Urinary bladder (tissue), 4 donors: ENCODE data around the gene EIF2A. TPM values are rescaled to one million over a fixed set of nuclear protein-coding genes. Genes with fewer than 3 reads are reported as not detected.
A peak's percentile ranks its signal among the peaks of the same experiment; 100 is the strongest.
"Not testable (repeated sequence)": the region's sequence is repeated elsewhere in the genome, so short reads cannot be mapped to it uniquely, and the experiment has no call there.

ENCODE experiments used
- DNase-seq: peaks from one replicate; pipeline ENCODE4 v3.0.0-alpha.2; 2015; ENCODE audit errors: extremely low spot score
- H3K27ac ChIP-seq: one replicate; pipeline ENCODE4 v1.5.1; 2013; ENCODE audit warnings: low read depth, mild to moderate bottlenecking, moderate library complexity
- H3K36me3 ChIP-seq: one replicate; pipeline ENCODE4 v1.6.1; 2013; ENCODE audit warnings: mild to moderate bottlenecking, moderate library complexity; ENCODE audit not compliant: insufficient read depth
- H3K4me1 ChIP-seq: one replicate; pipeline ENCODE4 v1.6.1; 2013; ENCODE audit warnings: mild to moderate bottlenecking, moderate library complexity; ENCODE audit not compliant: insufficient read depth
- H3K4me3 ChIP-seq: one replicate; pipeline ENCODE4 v1.5.1; 2013; ENCODE audit warnings: low read depth, low read length
- WGBS: extraction: QIAGEN DNeasy Blood & Tissue Kit; methylation state at CpG from one replicate; pipeline ENCODE4 v1.1.7; 2013; 5-methylcytosine and 5-hydroxymethylcytosine counted together
- polyA plus RNA-seq: library from polyadenylated mRNA; stranded (reverse); fragments of 200-250 nt; gene quantifications from one replicate; pipeline ENCODE4 v1.2.3, GENCODE V29; 2013
- total RNA-seq: library from RNA; depleted of rRNA; stranded (reverse); fragments of >200 nt; gene quantifications from one replicate; pipeline ENCODE4 v1.2.3, GENCODE V29; 2014
- donor health status: healthy with polysubstance abuse.
- donor health status: healthy.

Gene EIF2A
- total and polyA plus RNA-seq, 2 donors, result 63.3 to 194 TPM

DNA sequence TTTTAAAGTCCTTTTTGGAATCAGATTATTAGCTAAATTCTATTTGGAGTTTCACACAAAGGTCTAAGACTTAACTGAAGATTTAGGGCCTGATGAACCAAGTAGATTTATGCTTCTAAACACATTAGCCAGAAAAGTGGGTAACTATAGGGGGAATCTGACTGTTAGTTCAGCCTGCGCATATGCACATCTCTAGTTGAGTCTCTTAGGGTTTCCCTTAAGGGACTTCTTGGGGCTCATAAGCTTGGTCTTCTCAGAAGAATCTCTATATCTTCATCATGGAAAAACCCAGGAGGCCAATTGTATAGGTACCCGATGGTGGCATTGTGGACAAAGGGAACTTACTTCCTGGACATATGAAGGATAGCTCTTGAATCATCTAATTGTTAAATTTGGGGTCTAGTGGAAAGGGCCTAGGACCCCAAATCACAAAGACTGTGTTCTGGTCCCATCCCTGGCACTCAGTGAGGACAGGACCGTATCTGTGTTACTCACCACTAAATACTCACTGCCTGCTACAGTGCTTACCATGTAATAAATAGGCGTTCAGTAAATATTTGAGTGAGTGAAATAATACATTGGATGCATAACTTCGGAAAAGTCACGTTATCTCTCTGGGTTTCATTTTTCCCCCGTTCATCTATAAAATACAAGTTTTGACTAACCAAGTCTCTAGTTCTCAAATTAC, 73.6 kb downstream of the EIF2A start:
- no peak for DNase-seq
- whole genome bisulfite sequencing, result 87% methylated on average over 7 of the region's 7 CpGs
- Histone ChIP-seq H3K4me1 (no peaks in the 10 kb centered on the region), H3K4me3 (no peak overlapping the region), H3K36me3 (no peaks in the 10 kb centered on the region), H3K27ac (no peak overlapping the region)

DNA sequence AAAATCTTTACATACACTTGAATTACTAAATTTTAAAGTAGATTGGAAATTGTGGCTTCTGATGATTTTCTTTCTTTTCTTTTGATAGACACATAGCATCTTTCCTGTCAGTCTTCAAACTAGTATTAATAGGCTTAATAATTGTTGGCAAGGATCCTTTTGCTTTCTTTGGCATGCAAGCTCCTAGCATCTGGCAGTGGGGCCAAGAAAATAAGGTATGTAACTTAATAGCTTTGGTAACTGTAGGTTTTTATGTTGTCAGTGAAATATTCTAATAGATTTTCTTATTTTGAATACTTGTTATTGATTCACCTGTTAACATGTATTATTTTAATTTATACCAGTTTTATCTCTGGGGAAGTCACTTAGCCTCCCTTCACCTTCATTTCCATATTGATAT, 76.4 kb downstream of the EIF2A start:
- H3K36me3 ChIP-seq, result not testable (repeated sequence)

DNA sequence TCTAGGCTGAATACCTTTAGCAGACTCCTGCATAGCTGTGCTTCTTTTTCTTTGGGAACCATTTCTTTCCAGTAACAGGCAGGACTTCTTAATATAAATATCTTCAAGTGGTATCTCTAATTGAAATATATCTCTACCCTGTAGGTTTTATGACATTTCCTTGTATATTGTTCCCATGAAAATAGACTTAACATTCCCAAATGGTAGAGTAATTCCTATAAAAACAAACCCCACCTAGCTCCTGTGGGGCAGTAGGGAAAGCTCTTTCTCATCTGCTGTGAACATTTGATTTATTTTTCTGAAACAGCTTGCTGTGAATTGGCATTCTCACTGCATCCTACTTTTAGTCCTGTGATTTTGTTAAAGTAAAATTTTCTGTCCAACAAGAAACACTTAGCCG, 77.4 kb downstream of the EIF2A start:
- WGBS, result 95% methylated on average over 1 of the region's 1 CpG
- no peak overlapping the region for H3K27ac ChIP-seq
- no peak for DNase-seq
- H3K4me1 ChIP-seq, result no peaks in the 10 kb centered on the region
- no peaks in the 10 kb centered on the region for H3K36me3 ChIP-seq
- H3K4me3 ChIP-seq, result no peak overlapping the region

More for the DNA sequence above, 76.4 kb downstream of the EIF2A start:
- not testable (repeated sequence) for H3K4me3 ChIP-seq, DNase-seq, H3K4me1 ChIP-seq, H3K27ac ChIP-seq

DNA sequence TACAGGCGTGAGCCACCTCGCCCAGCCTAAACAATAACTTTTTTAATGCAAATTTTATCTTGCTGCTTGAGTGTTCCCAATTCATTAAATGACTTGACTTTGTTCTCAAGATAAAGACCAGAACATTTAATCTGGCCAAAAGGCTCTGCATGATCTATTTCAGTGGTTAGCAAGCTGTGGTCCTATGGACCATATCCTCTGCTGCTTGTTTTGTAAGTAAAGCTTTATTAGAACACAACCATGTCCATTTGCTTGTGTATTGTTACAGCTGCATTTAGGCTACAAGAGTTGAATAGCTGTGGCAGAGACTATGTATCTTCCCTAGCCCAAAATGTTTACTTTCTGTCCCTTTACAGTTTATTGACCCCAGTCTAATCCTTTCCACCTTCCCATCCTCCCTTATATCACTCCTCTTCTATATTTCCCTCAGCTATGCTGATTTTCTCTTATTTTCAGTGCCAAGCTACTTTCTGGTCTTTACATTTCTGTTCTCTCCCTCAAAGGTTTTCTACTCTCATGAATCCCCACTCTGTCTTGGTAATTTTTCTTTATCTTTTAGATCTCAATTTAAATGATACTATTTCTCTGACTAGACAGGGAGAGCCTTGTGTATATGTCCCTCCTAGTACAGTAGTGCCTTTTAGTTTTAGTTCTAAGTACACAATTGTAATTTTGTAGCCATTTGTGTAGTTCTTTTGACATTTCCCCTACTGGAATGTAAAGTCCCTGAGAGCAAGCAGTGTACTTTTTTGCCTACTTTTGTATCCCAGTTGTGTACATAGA, 79.8 kb downstream of the EIF2A start:
- Histone ChIP-seq H3K4me1 (no peaks in the 10 kb centered on the region), H3K36me3 (no peaks in the 10 kb centered on the region), H3K4me3 (no peak overlapping the region), H3K27ac (no peak overlapping the region)
- 92% methylated on average over 2 of the region's 2 CpGs for WGBS
- DNase-seq, result no peak

DNA sequence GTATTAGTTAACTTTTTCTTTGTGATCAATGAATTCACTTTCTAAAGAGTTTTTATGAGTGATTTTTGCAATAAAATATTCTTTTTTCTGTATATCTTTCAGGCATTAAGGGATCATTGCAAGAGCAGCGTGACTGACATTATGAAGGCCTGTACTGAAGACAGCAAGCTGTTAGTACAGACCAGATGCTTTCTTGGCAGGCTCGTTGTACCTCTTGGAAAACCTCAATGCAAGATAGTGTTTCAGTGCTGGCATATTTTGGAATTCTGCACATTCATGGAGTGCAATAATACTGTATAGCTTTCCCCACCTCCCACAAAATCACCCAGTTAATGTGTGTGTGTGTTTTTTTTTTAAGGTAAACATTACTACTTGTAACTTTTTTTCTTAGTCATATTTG, 81.0 kb downstream of the EIF2A start:
- 40% methylated on average over 2 of the region's 2 CpGs for WGBS
- no peaks in the 10 kb centered on the region for H3K4me1 ChIP-seq
- no peak for DNase-seq
- peak overlapping the region; percentile 5 for H3K27ac ChIP-seq
- H3K4me3 ChIP-seq, result no peak overlapping the region
- no peaks in the 10 kb centered on the region for H3K36me3 ChIP-seq

DNA sequence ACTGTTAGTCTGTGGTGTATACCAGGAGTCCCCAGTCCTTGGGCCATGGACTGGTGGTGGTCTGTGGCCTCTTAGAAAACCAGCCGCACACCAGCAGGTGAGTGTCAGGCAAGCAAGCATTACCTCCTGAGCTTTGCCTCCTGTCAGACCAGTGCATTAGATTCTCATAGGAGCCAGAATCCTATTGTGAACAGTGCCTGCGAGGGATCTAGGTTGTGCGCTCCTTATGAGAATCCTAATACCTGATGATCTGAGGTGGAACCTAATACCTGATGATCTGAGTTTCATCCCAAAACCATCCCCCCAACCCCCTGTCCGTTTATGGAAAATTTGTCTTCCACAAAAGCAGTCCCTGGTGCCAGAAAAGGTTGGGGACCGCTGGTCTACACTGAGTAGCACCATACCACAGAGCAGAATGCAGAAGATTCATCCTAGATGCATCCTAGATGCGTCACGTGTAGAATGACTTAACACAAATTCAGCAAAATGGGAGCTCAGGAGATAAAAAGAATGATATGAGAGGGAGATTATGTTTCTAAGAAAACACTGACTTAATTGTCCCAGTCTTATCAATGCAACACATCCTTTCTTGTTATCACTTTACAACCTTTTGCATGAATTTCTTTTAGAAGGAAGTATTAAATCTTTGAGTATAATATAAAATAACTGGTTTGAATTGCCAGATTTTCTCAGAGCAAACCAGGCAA, 85.1 kb downstream of the EIF2A start:
- WGBS, result 89% methylated on average over 7 of the region's 7 CpGs

DNA sequence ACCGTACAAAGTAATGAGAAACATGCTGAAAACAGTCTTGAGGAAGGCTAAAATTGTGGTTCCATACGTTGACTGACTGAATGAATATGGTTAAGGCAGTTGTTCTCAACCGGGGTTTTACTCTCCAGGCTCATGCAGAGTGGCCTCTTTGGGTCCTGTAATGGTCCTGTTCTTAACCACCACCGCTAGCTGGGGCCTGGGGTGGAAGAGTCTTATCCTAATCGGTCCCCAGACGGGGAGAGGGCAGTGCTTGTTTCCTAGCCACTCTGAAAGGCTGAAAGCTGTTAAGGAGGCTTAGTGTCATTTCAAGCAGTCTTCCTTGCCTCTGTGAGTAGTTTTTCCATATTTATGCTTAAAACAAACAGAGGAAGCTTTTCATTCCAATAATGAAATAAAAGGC, 88.5 kb downstream of the EIF2A start:
- 52% methylated on average over 6 of the region's 6 CpGs for WGBS
- H3K4me3 ChIP-seq, result no peak overlapping the region
- no peak overlapping the region for H3K27ac ChIP-seq
- DNase-seq, result no peak
- no peaks in the 10 kb centered on the region for H3K36me3 ChIP-seq
- H3K4me1 ChIP-seq, result no peaks in the 10 kb centered on the region

More for the DNA sequence above, 85.1 kb downstream of the EIF2A start:
- DNase-seq, result no peak
- no peaks in the 10 kb centered on the region for H3K4me1 ChIP-seq
- no peaks in the 10 kb centered on the region for H3K36me3 ChIP-seq
- no peak overlapping the region for H3K27ac ChIP-seq
- no peak overlapping the region for H3K4me3 ChIP-seq

DNA sequence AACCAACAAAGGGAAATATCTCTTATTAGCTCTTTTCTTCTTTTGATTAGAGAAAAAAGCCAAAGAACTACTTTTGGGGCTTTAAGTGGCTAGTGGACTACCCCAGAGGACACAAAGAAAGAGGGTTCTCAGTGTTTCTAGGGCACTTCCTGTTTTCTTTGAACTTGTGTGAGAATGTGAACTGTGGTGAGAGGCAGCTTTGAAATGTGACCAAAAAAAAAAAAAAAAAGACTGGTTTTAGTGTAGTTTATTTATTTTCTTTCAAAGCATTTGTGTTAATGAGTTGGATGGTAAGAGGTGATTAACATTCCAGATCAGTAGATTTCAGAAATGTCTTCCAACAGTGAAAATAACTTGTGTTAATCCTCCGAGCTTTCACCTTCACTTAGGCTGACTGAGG, 88.9 kb downstream of the EIF2A start:
- H3K4me3 ChIP-seq, result no peak overlapping the region
- H3K27ac ChIP-seq, result no peak overlapping the region
- no peaks in the 10 kb centered on the region for H3K4me1 ChIP-seq
- no peaks in the 10 kb centered on the region for H3K36me3 ChIP-seq
- no peak for DNase-seq
- 81% methylated on average over 1 of the region's 1 CpG for WGBS

Other genes starting within 250 kb of the EIF2A start
- gene TSC22D2, start 138.5 kb upstream of the EIF2A start, total RNA-seq, result 48.3 TPM
- 16.3 TPM for gene TSC22D2, start 138.5 kb upstream of the EIF2A start, polyA plus RNA-seq
- 144 TPM for gene SERP1, start 291 bp upstream of the EIF2A start, total RNA-seq
- gene SERP1, start 291 bp upstream of the EIF2A start, polyA plus RNA-seq, result 115 TPM
- gene SELENOT, start 56.5 kb downstream of the EIF2A start, total RNA-seq, result 76.5 TPM
- 94.4 TPM for gene SELENOT, start 56.5 kb downstream of the EIF2A start, polyA plus RNA-seq
- 0.21 TPM for gene ERICH6, start 157.1 kb downstream of the EIF2A start, total RNA-seq
- not detected for gene ERICH6, start 157.1 kb downstream of the EIF2A start, polyA plus RNA-seq
- gene SIAH2, start 216.4 kb downstream of the EIF2A start, total RNA-seq, result 27.4 TPM
- 28.2 TPM for gene SIAH2, start 216.4 kb downstream of the EIF2A start, polyA plus RNA-seq